ENCODE results near the gene CELSR1.

DNA sequence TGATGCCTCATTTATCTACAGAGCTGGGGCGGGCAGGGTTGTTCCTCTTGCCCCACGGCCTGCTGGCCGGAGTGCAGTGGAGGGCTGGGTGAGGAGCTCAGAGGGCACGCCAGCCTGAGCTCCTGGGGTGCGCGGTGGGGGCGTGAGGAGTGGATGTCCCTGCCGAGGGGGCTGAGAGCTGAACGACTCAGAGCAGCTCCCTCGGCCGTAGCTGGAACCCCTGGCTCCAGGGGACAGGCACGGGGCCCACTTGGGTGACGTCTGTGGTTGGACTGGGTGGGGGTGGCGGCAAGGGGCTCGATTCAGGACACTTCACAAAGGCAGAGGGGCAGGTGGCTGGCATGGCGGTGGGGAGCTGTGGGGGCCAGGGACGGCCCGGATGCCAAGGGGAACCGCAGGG is 139.5 kb downstream of the CELSR1 start:
- TF ChIP-seq, protein P1, sequence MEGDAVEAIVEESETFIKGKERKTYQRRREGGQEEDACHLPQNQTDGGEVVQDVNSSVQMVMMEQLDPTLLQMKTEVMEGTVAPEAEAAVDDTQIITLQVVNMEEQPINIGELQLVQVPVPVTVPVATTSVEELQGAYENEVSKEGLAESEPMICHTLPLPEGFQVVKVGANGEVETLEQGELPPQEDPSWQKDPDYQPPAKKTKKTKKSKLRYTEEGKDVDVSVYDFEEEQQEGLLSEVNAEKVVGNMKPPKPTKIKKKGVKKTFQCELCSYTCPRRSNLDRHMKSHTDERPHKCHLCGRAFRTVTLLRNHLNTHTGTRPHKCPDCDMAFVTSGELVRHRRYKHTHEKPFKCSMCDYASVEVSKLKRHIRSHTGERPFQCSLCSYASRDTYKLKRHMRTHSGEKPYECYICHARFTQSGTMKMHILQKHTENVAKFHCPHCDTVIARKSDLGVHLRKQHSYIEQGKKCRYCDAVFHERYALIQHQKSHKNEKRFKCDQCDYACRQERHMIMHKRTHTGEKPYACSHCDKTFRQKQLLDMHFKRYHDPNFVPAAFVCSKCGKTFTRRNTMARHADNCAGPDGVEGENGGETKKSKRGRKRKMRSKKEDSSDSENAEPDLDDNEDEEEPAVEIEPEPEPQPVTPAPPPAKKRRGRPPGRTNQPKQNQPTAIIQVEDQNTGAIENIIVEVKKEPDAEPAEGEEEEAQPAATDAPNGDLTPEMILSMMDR (conservative IDR thresholded peaks at IDR 0.05 in 1 of 2, IDR thresholded peaks at IDR 0.05 in 1 of 2; ENCODE audit: low read depth in 1 of 2, low read length in 2 of 2) = no peak
- no peak for TF ChIP-seq EZH2 (IDR thresholded peaks at IDR 0.05; ENCODE audit: low read length, missing control alignments)
